ENCODE data around the gene ANKHD1. TPM values are rescaled to one million over a fixed set of nuclear protein-coding genes. Genes with fewer than 3 reads are reported as not detected.

Gene ANKHD1
- total and polyA plus RNA-seq, 9 of the 15 experiments (the other 6 are each of a cell fraction or from before 2014, with no cell fraction given), result 38.9 to 138 (median 78.7) TPM

DNA sequence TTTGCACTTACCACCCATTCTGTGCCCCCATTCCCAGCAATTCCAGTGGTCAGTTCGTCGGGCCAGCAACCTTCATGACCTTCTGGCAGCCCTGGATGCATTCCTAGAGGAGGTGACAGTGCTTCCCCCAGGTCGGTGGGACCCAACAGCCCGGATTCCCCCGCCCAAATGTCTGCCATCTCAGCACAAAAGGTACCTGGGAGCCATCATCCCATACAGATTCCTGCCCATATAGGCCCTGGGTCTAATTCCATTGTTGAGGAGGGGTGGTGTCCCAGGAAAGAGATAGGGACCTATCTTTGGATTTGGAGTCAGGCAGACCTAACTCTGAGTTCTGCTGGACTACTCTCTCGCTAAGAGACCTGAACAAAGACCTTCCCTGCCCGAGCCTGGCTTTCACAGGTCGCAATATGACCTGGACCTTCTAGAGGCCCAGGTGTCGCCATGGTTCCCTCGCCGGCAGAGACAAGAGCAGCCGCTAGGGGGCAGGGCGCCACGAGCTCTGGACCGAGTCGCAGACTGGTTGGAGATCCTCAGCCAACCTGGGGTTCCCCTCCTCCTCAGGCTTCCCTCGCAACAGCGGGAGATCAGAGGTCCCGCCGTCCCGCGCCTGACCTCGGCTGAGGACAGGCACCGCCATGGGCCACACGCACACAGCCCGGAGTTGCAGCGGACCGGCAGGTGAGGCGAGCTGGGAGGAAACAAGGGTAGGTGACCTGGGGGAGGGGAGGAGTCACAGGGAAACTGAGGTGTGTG is 38.6 kb upstream of the ANKHD1 start (continued):
- TF ChIP-seq, protein P1, sequence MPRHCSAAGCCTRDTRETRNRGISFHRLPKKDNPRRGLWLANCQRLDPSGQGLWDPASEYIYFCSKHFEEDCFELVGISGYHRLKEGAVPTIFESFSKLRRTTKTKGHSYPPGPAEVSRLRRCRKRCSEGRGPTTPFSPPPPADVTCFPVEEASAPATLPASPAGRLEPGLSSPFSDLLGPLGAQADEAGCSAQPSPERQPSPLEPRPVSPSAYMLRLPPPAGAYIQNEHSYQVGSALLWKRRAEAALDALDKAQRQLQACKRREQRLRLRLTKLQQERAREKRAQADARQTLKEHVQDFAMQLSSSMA (CRISPR knock-in tag; IDR thresholded peaks at IDR 0.05), result no peak
- TF ChIP-seq SMAD2 (IDR thresholded peaks at IDR 0.05; ENCODE audit: low read depth, low read length) (no peak), MECOM (CRISPR knock-in tag; IDR thresholded peaks at IDR 0.05) (no peak), NCOA2 (IDR thresholded peaks at IDR 0.05; ENCODE audit: partially characterized antibody in 2 of 2) (no peak), CEBPG (CRISPR knock-in tag; IDR thresholded peaks at IDR 0.05) (no peak), CEBPG (tag; conservative IDR thresholded peaks at IDR 0.05 in 1 of 2, IDR thresholded peaks at IDR 0.05 in 1 of 2) (no peak), ZNF584 (CRISPR knock-in tag; IDR thresholded peaks at IDR 0.05; ENCODE audit: low read depth) (no peak), ZNF174 (CRISPR knock-in tag; IDR thresholded peaks at IDR 0.05) (no peak), ZNF134 (CRISPR knock-in tag; conservative IDR thresholded peaks at IDR 0.05) (no peak), ZNF316 (IDR thresholded peaks at IDR 0.05) (0 out of 2 replicates have a peak, but pooled peaks have one; percentile 12), MAFF (IDR thresholded peaks at IDR 0.05; ENCODE audit: low read length) (no peak), RHOXF2B (CRISPR knock-in tag; conservative IDR thresholded peaks at IDR 0.05) (no peak), TCF7 (IDR thresholded peaks at IDR 0.05; ENCODE audit: borderline replicate concordance) (peak; percentile 70; the same call in 1 of the 2 replicates), YBX1 (IDR thresholded peaks at IDR 0.05) (no peak), SMARCE1 (IDR thresholded peaks at IDR 0.05) (no peak), SPI1 (IDR thresholded peaks at IDR 0.05; ENCODE audit: borderline replicate concordance, low read depth, low read length) (no peak), POLR3A (IDR thresholded peaks at IDR 0.05; ENCODE audit: borderline replicate concordance, extremely low read depth, insufficient read depth, insufficient read length) (no peak), ZNF77 (CRISPR knock-in tag; IDR thresholded peaks at IDR 0.05) (no peak), TSC22D4 (tag; IDR thresholded peaks at IDR 0.05) (no peak), TAL1 (IDR thresholded peaks at IDR 0.05) (no peak), NFE2L1 (tag; IDR thresholded peaks at IDR 0.05; ENCODE audit: borderline replicate concordance, low read depth) (no peak), ZNF717 (CRISPR knock-in tag; IDR thresholded peaks at IDR 0.05) (no peak), NBN (IDR thresholded peaks at IDR 0.05; ENCODE audit: low read depth) (no peak), POLR2H (tag; IDR thresholded peaks at IDR 0.05; ENCODE audit: low read depth) (no peak), HDGF (IDR thresholded peaks at IDR 0.05) (no peak), CBX3 (IDR thresholded peaks at IDR 0.05; ENCODE audit: borderline replicate concordance in 1 of 2, low read length in 2 of 2) (peak in 1 of 2 experiments; percentile 55; a peak in 1 of 3 replicates), U2AF1 (optimal IDR thresholded peaks at IDR 0.05; ENCODE audit: low read depth, low read length) (no peak), ZNF217 (CRISPR knock-in tag; IDR thresholded peaks at IDR 0.05) (no peak), ZNF408 (CRISPR knock-in tag; IDR thresholded peaks at IDR 0.05; ENCODE audit: low read depth) (no peak)
- TF ChIP-seq, protein P2, sequence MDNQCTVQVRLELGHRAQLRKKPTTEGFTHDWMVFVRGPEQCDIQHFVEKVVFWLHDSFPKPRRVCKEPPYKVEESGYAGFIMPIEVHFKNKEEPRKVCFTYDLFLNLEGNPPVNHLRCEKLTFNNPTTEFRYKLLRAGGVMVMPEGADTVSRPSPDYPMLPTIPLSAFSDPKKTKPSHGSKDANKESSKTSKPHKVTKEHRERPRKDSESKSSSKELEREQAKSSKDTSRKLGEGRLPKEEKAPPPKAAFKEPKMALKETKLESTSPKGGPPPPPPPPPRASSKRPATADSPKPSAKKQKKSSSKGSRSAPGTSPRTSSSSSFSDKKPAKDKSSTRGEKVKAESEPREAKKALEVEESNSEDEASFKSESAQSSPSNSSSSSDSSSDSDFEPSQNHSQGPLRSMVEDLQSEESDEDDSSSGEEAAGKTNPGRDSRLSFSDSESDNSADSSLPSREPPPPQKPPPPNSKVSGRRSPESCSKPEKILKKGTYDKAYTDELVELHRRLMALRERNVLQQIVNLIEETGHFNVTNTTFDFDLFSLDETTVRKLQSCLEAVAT (IDR thresholded peaks at IDR 0.05), result no peak
- TF ChIP-seq, protein P3, sequence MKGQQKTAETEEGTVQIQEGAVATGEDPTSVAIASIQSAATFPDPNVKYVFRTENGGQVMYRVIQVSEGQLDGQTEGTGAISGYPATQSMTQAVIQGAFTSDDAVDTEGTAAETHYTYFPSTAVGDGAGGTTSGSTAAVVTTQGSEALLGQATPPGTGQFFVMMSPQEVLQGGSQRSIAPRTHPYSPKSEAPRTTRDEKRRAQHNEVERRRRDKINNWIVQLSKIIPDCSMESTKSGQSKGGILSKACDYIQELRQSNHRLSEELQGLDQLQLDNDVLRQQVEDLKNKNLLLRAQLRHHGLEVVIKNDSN (CRISPR knock-in tag; IDR thresholded peaks at IDR 0.05), result 0 out of 2 replicates have a peak, but pooled peaks have one; percentile 25
